HepG2 (cell line): Measurements from ENCODE around the gene ADGRG6. TPM values are rescaled to one million over a fixed set of nuclear protein-coding genes. Genes with fewer than 3 reads are reported as not detected.

Source experiments
- ARNT2 ChIP-seq: sonication (generic); formaldehyde crosslinking; IDR thresholded peaks from 2 replicates; pipeline ENCODE4 v1.8.0; 2022; ENCODE audit warnings: mild to moderate bottlenecking, low read depth, missing genetic modification reagents, moderate library complexity
- BHLHE40 ChIP-seq: IDR thresholded peaks from 2 replicates; pipeline ENCODE4 v1.6.1; 2011; ENCODE audit warnings: low read length, improper control_type of control experiment
- DBP ChIP-seq: sonication (generic); formaldehyde crosslinking; IDR thresholded peaks from 2 replicates; pipeline ENCODE4 v1.4.0; 2020; ENCODE audit warnings: missing genetic modification reagents; ENCODE audit errors: not compliant biosample characterization
- HHEX ChIP-seq: IDR thresholded peaks from 2 replicates; pipeline ENCODE4 v1.6.1; 2016; ENCODE audit warnings: control low read depth
- HMGA1 ChIP-seq: sonication (generic); formaldehyde crosslinking; conservative IDR thresholded peaks from 2 replicates; pipeline ENCODE4 v1.4.0; 2020; ENCODE audit warnings: missing genetic modification reagents
- JUND ChIP-seq: sonication (generic); formaldehyde crosslinking; IDR thresholded peaks from 2 replicates; pipeline ENCODE4 v1.8.0; 2022; ENCODE audit warnings: mild to moderate bottlenecking, missing genetic modification reagents
- KAT7 ChIP-seq: IDR thresholded peaks from 2 replicates; pipeline ENCODE4 v1.6.1; 2018; ENCODE audit warnings: borderline replicate concordance, missing compliant biosample characterization
- MIXL1 ChIP-seq: IDR thresholded peaks from 2 replicates; pipeline ENCODE4 v1.6.1; 2016
- NBN ChIP-seq: fragments of 450-650 bp; conservative IDR thresholded peaks from 2 replicates; pipeline ENCODE4 v1.6.1; 2017
- NCOR1 ChIP-seq: fragments of 200-600 bp; sonication (generic); IDR thresholded peaks from 2 replicates; pipeline ENCODE4 v1.7.0; 2017; ENCODE audit warnings: antibody characterized with exemption, low read length, borderline replicate concordance
- NFE2L1 ChIP-seq: sonication (generic); formaldehyde crosslinking; IDR thresholded peaks from 2 replicates; pipeline ENCODE4 v1.4.0; 2020; ENCODE audit warnings: missing genetic modification reagents, mild to moderate bottlenecking, borderline replicate concordance
- NR3C1 ChIP-seq: sonication (generic); formaldehyde crosslinking; IDR thresholded peaks from 2 replicates; pipeline ENCODE4 v1.4.0; 2020; ENCODE audit warnings: missing genetic modification reagents
- PCBP2 ChIP-seq: fragments of 200-400 bp; formaldehyde crosslinking; optimal IDR thresholded peaks from 2 replicates; pipeline ENCODE3; 2018; ENCODE audit warnings: low read length, low read depth; ENCODE audit not compliant: poor library complexity, severe bottlenecking
- RORA ChIP-seq: sonication (generic); formaldehyde crosslinking; IDR thresholded peaks from 2 replicates; pipeline ENCODE4 v1.5.0; 2020; ENCODE audit warnings: mild to moderate bottlenecking, missing genetic modification reagents, moderate library complexity
- SIN3A ChIP-seq: IDR thresholded peaks from 2 replicates; pipeline ENCODE4 v1.6.1; 2011; ENCODE audit warnings: low read depth, mild to moderate bottlenecking, control low read depth, low read length, borderline replicate concordance
- U2AF2 ChIP-seq: fragments of 200-400 bp; formaldehyde crosslinking; IDR thresholded peaks from 2 replicates; pipeline ENCODE4 v1.6.1; 2017; ENCODE audit warnings: low read depth, mild to moderate bottlenecking, low read length
- ZFX ChIP-seq: sonication (generic); formaldehyde crosslinking; IDR thresholded peaks from 2 replicates; pipeline ENCODE4 v1.4.0; 2020; ENCODE audit warnings: mild to moderate bottlenecking, low read depth, missing genetic modification reagents, moderate library complexity
- ZKSCAN8 ChIP-seq: IDR thresholded peaks from 2 replicates; pipeline ENCODE4 v1.6.1; 2016; ENCODE audit warnings: borderline replicate concordance, missing genetic modification reagents, missing compliant biosample characterization
- ZNF24 ChIP-seq: fragments of 450-650 bp; IDR thresholded peaks from 2 replicates; pipeline ENCODE4 v1.6.1; 2017; ENCODE audit warnings: antibody characterized with exemption, mild to moderate bottlenecking
- ZNF652 ChIP-seq: IDR thresholded peaks from 2 replicates; pipeline ENCODE4 v1.6.1; 2016; ENCODE audit warnings: low read depth, borderline replicate concordance
- ZNF713 ChIP-seq: sonication (generic); formaldehyde crosslinking; IDR thresholded peaks from 2 replicates; pipeline ENCODE4 v1.4.0; 2020; ENCODE audit warnings: mild to moderate bottlenecking, missing genetic modification reagents
- ZNF788 ChIP-seq: sonication (generic); formaldehyde crosslinking; IDR thresholded peaks from 2 replicates; pipeline ENCODE4 v1.5.0; 2020; ENCODE audit warnings: mild to moderate bottlenecking, missing genetic modification reagents, borderline replicate concordance
- ZZZ3 ChIP-seq: sonication (generic); formaldehyde crosslinking; IDR thresholded peaks from 2 replicates; pipeline ENCODE4 v1.4.0; 2020; ENCODE audit warnings: missing genetic modification reagents, mild to moderate bottlenecking, borderline replicate concordance
- polyA plus RNA-seq, 8 experiments: library from polyadenylated mRNA; depleted of rRNA in 3 of 8; stranded (reverse) in 7 of 8; unstranded in 1 of 8; fragments of >200 nt; fragmentation: Illumina TruSeq in 4 of 8; extraction: Trizol in 4 of 8; gene quantifications; 2 replicates each; pipeline versions ENCODE4 v1.2.1 to v1.2.3, GENCODE V29; 2011 to 2016; ENCODE audit warnings: low read depth in 4 of 8, missing spikeins in 1 of 8, mixed read lengths in 1 of 8; ENCODE audit not compliant: insufficient read depth in 1 of 8
- total RNA-seq, 5 experiments: library from RNA; depleted of rRNA; stranded (reverse); fragments of >200 nt; fragmentation: Illumina TruSeq; extraction: Trizol; gene quantifications; 2 replicates each; pipeline ENCODE4 v1.2.3, GENCODE V29; 2016; ENCODE audit warnings: low read depth in 1 of 5
- TF ChIP-seq, protein P1 (sequence below): IDR thresholded peaks from 2 replicates; pipeline ENCODE4 v1.6.1; 2016; ENCODE audit warnings: mild to moderate bottlenecking
- TF ChIP-seq, protein P2 (sequence below): sonication (generic); formaldehyde crosslinking; IDR thresholded peaks from 2 replicates; pipeline ENCODE4 v1.5.0; 2020; ENCODE audit warnings: missing genetic modification reagents

ADGRG6 gene
- total and polyA plus RNA-seq, 2 of the 13 experiments (the other 11 are each of a cell fraction or from before 2014, with no cell fraction given), result 129 to 249 TPM

DNA sequence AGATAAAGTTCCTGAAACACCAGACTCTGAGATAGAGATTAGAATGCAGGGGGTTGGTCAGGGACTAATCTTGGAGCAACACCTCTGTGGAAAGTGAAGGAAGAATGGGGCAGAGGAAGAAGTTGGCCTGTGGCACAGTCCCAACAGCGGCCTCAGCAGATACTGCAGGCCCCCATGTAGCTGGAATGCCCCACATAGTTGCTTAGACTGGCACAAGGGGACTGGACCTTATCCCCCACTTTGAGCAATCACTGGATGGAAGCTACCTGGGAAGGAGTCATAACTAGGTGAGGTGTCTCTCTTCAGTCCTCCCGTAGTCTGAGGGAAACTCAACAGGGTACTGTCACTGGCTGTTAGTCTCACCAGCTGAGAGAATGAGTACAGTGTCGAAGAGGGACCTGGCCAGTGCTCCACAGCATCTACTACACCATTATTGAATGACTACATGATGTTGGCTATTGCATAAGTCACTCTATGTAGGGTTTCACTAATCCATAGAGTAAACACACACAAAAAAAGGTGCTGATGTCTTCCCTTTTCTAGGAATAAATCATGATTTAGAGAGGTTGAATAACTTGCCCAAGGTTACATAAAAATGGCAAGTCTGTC is 47.5 kb downstream of the ADGRG6 start (continued):
- no peak for TF ChIP-seq NR3C1 (CRISPR knock-in tag)
- TF ChIP-seq SIN3A, result no peak
- no peak for TF ChIP-seq ZZZ3
- TF ChIP-seq U2AF2, result no peak
- no peak for TF ChIP-seq HMGA1 (CRISPR knock-in tag)
- TF ChIP-seq JUND (CRISPR knock-in tag), result no peak
- TF ChIP-seq, protein P1, sequence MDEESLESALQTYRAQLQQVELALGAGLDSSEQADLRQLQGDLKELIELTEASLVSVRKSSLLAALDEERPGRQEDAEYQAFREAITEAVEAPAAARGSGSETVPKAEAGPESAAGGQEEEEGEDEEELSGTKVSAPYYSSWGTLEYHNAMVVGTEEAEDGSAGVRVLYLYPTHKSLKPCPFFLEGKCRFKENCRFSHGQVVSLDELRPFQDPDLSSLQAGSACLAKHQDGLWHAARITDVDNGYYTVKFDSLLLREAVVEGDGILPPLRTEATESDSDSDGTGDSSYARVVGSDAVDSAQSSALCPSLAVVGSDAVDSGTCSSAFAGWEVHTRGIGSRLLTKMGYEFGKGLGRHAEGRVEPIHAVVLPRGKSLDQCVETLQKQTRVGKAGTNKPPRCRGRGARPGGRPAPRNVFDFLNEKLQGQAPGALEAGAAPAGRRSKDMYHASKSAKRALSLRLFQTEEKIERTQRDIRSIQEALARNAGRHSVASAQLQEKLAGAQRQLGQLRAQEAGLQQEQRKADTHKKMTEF (CRISPR knock-in tag), result peak; percentile 83
- no peak for TF ChIP-seq ZNF652
- no peak for TF ChIP-seq DBP (CRISPR knock-in tag)
- 0 out of 2 replicates have a peak, but pooled peaks have one; percentile 34 for TF ChIP-seq HHEX (CRISPR knock-in tag)
- no peak for TF ChIP-seq ZNF788 (CRISPR knock-in tag)
- 0 out of 2 replicates have a peak, but pooled peaks have one; percentile 30 for TF ChIP-seq ARNT2 (CRISPR knock-in tag)
- no peak for TF ChIP-seq NFE2L1
- TF ChIP-seq ZNF24, result no peak
- TF ChIP-seq MIXL1 (CRISPR knock-in tag), result peak; percentile 70; the same call in 1 of the 2 replicates
- no peak for TF ChIP-seq NBN
- TF ChIP-seq, protein P2, sequence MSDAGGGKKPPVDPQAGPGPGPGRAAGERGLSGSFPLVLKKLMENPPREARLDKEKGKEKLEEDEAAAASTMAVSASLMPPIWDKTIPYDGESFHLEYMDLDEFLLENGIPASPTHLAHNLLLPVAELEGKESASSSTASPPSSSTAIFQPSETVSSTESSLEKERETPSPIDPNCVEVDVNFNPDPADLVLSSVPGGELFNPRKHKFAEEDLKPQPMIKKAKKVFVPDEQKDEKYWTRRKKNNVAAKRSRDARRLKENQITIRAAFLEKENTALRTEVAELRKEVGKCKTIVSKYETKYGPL (CRISPR knock-in tag), result peak; percentile 86
- TF ChIP-seq ZNF713 (CRISPR knock-in tag), result no peak
- no peak for TF ChIP-seq PCBP2
- no peak for TF ChIP-seq ZFX (CRISPR knock-in tag)
- no peak for TF ChIP-seq RORA (CRISPR knock-in tag)
- TF ChIP-seq BHLHE40, result no peak
- TF ChIP-seq NCOR1, result no peak; the same call in 1 of the 2 replicates
- no peak for TF ChIP-seq ZKSCAN8 (CRISPR knock-in tag)
- no peak; the same call in 1 of the 2 replicates for TF ChIP-seq KAT7
